Inferior parietal cortex (tissue), 1 donor: Measurements from ENCODE around the gene CDH5.

Experiments
- DNase-seq: peaks from one replicate; pipeline ENCODE4 v3.0.0-alpha.2; 2016; ENCODE audit errors: extremely low spot score

The CDH5 gene

DNA sequence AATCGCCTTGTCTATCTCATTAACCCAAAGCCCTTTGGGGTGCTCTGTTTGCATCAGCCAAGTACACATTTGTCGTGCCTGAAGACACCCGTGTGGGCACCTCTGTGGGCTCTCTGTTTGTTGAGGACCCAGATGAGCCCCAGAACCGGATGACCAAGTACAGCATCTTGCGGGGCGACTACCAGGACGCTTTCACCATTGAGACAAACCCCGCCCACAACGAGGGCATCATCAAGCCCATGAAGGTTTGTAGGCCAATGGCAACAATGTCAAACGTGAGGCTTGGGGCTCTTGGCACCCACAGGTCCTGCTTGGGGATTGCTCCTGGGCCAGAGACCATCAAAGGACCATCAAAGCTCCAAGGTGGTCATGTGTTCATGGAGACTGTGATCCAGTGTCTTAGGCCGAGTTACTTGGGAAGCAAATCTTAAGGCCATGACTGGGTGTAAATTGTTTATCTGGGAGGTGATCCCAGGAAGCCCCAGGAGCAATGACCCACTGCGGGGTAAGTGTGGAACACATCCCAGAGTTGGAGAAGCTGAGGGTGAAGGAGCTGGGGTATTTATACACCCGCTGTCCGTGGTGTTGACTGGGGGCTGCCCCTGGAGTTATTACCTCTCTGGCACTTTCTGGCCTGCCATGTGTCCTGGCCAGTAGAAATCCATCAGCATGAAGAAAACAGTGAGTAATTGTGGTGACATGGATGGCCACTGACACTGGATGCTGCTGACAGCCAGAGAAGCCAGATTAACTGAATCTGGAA is 24.0 kb downstream of the CDH5 start:
- DNase-seq: no peak

DNA sequence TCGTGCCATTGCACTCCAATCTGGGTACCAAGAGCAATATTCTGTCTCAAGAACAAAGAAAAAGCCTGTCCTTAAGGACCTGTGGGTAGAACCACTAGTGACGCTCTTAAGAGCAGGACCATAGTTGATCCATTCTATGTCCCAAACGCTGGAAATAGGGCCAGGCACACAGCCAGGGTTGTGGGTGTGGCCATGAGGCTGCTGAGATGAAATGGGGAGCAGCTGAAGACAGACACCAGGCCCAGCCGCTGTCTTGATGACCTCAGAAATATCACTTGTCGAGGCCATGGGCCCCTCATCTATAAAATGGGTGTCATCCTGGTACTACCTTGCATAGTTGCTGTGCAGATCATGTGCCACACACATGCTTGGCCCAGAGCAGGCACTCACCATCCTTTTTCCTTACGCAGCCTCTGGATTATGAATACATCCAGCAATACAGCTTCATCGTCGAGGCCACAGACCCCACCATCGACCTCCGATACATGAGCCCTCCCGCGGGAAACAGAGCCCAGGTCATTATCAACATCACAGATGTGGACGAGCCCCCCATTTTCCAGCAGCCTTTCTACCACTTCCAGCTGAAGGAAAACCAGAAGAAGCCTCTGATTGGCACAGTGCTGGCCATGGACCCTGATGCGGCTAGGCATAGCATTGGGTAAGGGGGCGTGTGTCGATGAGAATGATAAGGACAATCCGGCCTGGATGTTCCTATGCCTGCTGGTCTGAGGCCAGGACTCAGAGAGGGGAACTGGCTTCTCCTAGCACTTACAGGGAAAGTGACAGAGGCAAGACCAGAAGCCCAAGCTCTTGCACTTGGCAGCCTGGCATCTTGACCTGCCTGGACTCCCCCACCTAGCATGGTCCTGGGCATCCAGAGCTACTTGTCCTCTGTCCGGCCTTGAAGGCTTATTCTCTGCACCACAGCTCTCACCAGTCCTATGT is 25.5 kb downstream of the CDH5 start:
- no peak for DNase-seq

DNA sequence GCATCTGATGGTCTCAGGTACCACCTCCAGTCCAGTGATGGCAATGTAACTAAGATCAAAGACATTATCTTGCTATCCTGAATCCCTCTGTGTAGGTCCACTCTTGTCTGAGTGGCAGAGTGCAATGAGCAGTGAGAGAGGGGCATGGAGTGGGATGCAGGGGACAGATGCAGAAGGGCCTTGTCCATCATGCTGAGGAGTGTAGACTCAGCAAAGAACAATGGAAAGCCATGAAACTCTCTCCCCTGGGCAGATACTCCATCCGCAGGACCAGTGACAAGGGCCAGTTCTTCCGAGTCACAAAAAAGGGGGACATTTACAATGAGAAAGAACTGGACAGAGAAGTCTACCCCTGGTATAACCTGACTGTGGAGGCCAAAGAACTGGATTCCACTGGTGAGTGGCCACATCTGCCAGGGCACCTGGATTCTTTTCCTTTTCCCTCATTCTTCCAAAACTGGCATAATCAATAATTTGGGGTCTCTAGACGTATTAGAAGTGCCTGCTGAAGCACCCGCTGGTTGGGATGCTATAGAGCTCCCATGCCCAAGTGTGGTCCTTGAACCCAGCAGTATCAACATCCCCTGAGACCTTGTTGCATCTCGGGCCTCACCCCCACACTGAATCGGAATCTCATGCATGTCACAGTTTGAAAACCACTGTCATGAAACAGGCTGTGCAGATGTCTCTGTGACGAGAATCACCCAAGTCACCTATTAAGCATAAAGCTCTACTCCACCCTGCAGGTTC is 29.5 kb downstream of the CDH5 start:
- no peak for DNase-seq

DNA sequence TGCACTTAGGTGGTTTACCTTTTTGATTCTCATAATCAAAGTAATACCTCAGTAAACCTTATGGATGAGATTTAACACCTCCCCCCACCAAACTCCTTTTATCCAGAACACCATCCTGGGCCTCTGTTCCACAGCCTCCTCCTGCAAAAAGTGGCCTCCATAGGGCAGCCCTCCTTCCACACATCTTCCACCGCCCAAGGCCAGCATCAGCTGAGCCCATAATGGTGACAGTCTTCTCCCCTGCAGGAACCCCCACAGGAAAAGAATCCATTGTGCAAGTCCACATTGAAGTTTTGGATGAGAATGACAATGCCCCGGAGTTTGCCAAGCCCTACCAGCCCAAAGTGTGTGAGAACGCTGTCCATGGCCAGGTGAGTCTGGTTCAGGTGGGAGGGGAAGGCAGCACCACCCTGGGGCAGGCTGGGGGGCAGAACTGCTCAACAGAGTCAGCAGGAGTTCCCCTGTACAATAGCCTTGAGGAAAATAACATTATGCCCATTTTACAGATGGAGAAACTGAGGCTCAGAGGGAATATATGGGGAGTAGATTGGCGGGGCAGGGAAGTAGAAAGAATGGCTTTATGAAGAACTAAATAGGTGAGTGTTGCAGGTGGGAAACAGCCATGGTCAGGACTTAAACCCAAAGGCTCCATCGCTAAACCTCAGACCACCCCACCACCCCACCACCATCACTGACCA is 31.4 kb downstream of the CDH5 start:
- DNase-seq: no peak

DNA sequence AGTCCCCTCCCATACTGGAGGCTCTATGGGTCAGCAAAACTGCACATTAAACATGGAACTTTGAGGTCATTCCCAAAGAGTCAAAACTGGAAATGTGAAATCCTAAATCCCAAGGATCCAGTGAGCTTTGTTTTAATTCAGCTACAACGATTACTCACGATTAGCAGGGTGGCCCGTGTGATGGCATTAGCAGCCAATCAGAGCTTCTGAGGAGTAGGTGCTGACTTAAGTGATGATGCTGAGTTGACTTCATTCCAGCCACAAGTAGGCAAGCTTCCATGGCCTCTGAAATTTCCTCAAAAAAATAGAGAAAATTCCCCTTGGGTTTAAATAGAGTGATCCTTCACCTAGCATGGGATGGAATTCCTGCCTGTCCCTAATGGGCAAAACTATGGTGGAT is 32.5 kb downstream of the CDH5 start:
- no peak for DNase-seq

DNA sequence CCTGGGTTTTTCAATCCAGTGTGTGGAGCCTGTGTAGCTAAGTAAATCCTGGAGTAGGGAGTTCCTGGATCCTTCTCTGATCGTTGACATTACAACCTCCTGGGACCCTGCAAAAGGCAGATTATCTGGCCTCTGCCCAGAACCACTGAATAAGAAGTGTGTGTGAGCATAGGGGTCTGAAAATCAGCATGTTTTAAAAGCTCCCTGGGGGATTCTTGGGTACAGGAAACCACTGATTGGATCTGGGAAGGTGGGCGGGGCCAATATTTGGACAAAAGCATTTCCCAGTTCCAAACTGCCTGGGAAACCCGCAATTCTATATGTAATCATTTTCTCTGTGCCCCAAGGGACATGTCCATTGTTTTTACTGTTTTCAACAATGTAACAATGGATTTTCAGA is 33.4 kb downstream of the CDH5 start:
- DNase-seq: no peak

DNA sequence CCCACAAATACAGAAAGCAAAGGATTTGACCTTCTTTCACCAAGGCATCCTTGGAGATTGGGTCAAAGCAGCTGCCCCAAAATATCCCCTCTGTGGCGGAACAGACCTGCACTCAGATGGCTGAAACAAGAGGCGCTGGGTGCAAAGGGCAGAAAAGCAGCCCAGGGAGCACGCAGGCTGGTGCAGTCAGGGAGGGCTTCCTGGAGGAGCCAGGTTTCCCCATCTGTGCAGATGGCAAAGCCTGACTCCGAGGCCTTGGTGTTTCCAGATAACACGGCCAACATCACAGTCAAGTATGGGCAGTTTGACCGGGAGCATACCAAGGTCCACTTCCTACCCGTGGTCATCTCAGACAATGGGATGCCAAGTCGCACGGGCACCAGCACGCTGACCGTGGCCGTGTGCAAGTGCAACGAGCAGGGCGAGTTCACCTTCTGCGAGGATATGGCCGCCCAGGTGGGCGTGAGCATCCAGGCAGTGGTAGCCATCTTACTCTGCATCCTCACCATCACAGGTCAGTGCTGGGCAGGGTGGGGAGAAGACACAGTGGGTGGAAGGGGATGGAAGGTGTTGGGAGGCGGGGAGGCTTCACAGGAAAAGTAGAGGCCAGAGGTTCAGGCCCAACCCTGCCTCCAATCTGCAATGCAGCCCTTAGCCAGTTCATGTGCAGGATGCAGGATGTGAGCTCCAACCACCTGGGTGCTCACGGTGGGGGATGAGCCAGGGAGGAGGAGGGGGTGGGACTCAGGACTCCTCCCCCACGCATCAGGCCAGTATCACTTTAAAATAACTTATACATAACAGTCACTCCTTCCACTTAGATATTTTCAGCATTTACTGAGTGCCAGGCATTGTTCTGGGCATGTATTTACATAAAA is 34.3 kb downstream of the CDH5 start:
- DNase-seq: no peak

DNA sequence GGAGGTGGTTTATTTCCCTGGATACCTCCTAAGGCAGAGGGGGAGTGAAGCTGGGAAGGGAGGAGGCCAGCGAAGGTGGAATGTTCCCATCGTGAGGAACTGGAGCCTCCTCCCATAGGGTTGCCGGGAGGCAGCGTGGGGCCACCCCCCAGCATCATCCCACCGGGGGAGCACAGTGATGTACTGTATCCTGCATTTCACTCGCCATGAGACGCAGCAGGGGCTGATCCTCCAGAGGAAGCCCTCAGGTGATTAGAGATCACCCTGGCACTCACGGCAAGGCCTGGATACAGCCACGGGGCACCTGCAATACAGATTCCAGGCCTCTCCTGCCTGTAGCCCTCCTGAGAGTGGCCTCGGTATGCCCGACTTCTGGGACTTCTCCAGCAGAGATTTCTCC is 35.1 kb downstream of the CDH5 start:
- DNase-seq: no peak

DNA sequence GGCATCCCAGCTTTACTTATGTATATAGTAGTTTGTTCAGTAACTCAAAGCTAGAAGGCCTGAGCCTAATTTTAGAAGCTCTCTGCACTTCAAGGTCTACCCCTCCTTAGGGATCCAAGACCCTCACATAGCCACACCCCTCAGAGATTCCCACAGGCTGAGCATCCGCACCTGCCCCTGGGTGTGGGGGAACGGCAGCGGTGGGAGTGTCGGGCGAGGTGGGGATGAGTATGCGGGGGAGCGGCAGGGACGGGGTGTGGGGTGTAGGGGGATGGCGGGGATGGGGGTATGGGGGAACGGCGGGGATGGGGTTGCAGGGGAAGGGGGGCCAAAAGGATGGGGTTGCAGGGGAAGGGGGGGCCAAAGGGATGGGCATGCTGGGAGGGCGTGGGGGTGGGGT is 35.7 kb downstream of the CDH5 start:
- no peak for DNase-seq

DNA sequence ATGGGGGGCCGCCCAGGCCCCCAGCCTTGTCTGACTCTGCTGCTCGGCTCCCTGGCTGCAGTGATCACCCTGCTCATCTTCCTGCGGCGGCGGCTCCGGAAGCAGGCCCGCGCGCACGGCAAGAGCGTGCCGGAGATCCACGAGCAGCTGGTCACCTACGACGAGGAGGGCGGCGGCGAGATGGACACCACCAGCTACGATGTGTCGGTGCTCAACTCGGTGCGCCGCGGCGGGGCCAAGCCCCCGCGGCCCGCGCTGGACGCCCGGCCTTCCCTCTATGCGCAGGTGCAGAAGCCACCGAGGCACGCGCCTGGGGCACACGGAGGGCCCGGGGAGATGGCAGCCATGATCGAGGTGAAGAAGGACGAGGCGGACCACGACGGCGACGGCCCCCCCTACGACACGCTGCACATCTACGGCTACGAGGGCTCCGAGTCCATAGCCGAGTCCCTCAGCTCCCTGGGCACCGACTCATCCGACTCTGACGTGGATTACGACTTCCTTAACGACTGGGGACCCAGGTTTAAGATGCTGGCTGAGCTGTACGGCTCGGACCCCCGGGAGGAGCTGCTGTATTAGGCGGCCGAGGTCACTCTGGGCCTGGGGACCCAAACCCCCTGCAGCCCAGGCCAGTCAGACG is 36.2 kb downstream of the CDH5 start:
- DNase-seq: no peak

DNA sequence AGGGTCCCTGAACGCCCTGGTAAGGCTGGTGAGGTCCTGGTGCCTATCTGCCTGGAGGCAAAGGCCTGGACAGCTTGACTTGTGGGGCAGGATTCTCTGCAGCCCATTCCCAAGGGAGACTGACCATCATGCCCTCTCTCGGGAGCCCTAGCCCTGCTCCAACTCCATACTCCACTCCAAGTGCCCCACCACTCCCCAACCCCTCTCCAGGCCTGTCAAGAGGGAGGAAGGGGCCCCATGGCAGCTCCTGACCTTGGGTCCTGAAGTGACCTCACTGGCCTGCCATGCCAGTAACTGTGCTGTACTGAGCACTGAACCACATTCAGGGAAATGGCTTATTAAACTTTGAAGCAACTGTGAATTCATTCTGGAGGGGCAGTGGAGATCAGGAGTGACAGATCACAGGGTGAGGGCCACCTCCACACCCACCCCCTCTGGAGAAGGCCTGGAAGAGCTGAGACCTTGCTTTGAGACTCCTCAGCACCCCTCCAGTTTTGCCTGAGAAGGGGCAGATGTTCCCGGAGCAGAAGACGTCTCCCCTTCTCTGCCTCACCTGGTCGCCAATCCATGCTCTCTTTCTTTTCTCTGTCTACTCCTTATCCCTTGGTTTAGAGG is 37.1 kb downstream of the CDH5 start:
- no peak for DNase-seq

DNA sequence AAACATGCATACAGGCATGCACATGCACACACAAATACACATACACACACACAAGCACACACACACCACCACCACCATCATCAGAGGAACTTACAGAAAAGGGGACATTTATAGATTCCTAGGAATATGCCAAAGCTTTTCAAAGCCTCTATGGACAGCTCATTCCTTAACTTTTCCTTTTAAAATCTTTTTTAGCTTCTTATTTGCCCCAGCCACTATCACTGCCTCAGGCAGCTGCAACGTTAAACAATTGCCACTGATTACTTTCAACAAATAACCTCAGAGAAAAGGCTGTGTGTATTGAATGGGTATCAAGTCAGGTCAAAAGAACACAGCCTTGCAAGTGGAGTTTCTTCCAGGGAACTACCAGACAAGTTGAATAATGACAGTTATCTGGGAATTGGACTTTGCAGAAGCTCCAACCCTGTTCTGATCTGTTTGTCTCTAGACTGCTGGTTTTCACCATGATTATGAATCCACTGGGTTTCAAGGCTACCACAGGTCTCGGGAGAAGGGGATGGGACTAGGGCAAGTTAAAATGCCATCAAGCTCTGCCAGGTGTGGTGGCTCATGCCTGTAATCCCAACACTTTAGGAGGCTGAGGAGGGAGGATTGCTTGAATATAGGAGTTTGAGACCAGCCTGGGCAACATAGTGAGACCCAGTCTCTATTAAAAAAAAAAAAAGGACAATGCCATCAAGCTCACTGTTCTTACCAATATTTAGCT is 38.7 kb downstream of the CDH5 start:
- no peak for DNase-seq

DNA sequence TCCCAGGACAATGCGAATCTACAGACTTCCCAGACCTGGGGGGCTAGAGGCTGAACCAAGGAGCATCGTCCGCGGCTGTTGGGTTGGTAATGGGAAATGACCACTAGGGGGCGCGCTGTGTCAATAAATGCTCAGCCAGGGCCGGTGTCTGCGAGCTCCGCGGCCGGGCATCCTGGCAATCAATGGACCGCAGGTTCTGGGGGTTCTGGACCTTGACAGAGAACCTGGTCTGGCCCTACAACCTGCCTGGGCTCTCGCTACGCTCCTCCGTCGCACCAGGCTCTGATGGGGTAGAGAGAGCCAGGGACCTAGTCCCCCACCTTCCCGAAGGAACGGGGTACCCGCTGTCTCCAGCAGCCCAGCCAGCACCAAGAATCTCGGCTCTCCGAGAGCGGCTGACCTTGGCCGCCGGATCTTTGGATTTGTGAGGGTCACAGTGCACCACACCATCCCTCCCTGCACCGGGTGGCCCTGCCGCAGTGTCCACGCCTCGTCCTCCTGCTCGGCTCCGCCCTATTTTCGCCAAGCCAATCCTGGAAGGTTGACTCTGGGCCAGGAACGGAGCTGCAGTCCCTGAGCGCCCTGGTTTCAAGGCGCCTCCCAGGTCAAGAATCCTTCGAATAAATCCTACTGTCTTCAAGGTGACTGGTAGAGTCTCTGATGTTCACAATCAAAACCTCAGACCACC is 40.2 kb downstream of the CDH5 start:
- DNase-seq: peak; percentile 85

DNA sequence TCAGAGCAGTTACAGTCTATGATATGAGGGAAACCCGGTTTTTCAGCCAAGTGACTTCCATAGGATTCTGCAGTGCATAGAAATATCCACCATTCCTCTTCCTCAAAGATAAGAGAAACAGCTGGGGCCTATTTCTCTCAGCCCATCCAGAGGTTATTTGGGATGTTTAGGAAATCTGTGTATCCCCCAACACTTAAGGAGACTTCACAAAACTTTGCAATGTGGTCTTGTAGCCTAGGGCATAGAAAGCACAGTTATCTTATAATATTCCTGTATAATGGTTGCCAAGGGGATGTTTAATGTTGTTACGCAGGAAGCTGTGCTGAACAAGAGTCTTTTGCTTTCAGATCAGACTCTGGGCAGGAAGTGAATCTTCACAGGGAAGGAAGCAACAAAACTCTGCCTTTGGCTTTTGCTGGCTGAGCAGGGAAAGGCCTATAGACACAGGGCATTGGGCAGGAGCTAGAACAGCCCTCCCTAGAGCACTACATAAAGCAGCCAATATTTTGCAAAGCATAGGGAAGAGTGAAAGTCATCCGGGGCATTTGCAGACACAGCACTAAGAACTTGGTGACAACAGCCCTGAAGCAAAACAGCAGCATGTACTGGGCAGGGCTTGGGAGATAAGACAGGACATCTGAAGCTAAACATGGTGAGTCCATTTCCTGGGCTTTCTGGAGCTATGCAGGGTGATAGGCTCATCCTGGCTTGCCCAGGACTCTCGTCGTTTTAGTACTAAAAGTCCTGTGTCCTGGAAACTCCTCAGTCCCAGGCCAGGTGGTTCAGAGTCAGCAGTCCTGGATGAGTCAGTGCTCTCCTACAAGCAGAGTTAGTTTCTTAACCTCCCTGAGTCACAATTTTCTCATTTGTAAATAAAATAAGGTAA is 41.9 kb downstream of the CDH5 start:
- DNase-seq: no peak

DNA sequence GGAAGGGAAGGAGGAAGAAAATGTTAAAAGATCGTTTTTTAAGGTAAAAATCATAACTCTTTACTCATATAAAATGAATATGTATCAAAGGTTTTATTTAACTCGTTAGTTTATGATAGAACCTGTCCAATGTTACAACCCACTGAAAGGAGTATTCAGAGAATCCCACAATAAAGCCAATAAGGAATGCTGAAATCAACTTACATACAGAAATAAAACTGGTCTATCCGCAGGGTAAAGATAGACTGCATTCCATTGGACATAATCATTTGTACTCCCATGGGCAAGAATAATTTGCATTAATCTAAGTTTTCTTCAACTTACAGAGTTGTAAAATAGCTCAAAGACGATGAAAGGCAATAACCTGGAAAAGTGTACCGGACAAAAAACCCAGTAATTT is 42.7 kb downstream of the CDH5 start:
- DNase-seq: no peak

DNA sequence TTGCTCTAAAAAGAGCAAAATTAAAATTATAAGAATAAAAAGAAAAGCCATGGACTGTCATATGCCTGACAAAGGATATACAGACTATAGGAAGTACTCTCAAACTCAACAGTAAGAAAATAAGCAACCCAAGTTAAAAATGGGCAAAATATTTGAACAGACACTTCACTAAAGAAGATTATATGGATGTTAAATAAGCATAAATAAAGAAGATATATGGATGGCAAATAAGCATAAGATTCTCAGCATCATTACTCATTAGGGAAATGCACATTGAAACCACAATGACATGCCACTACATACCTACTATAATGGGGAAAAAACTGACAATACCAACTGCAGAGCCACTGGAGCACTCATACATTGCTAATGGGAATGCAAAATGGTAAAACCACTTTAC is 45.7 kb downstream of the CDH5 start:
- no peak for DNase-seq

DNA sequence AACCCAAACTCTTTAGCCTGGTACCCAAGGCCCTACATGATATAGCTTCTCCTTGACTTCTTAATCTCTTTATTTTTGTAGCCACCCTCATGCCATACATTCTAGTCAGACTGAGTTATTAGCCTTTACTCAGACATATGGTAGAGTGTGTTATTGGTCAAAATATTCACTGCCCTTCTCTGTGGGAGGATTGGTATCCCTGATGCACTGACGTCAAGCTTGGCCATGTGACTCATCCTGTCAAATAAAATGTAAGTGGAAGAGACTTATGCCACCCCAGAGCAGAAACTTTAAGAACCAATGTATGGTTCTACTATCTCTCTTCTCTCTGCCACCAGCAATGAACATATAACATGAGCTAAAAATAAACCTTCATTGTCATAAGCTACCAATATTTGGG is 48.4 kb downstream of the CDH5 start:
- no peak for DNase-seq

DNA sequence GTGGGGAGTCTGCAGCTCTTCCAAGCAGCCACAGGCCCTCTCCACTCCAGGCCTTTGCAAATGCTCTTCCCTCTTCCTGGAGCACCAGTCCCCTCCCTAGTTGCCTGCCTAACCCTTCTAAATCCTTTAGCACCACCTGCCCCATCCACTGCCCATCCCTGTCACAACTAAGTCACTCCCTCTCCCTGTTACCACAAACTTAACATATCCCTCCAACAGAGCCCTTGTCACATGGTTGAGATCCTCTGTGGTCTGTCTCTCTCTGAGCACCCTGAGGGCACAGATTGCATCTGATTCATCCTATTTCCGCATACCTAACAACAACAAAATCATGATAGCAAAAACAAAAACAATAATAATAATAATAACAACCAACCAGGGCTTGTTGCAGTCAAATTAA is 49.6 kb downstream of the CDH5 start:
- DNase-seq: no peak
